Hippocampal formation (tissue), 2 donors: ENCODE measurements around the gene SKIC2.
"Not testable (repeated sequence)": the region's sequence is repeated elsewhere in the genome, so short reads cannot be mapped to it uniquely, and the experiment has no call there.

ENCODE experiments used
- DNase-seq, 2 donors: peaks; one replicate each; lab custom pipeline; 2025; lab: John Stamatoyannopoulos, UW

Gene SKIC2

DNA sequence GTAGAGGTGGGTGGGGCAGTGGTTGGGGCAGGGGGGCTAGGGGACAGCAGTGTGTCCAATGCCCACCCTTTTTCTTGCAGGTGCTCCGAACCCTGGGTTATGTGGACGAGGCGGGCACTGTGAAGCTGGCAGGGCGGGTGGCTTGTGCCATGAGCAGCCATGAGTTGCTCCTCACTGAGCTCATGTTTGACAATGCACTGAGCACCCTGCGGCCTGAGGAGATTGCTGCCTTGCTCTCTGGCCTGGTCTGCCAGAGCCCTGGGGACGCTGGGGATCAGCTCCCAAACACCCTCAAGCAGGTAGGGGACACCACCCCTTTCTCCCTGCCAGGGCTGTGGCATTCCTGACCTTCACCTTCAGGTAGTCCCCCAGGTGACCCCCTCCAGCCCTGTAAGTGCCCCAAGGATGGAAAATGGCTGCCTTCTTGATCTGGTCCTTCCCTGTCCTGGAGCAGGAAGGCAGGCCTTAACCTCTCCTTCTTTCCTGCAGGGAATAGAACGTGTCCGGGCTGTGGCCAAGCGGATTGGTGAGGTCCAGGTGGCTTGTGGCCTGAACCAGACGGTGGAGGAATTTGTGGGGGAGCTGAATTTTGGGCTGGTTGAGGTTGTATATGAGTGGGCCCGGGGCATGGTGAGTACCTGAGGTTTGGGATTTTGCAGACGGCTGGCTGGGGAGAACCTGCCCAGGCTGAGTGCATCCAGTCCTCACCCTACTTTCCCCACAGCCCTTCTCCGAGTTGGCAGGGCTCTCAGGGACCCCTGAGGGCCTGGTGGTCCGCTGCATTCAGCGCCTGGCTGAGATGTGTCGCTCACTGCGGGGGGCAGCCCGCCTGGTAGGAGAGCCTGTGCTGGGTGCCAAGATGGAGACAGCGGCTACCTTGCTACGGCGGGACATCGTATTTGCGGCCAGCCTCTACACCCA, 10.1 kb downstream of the SKIC2 start:
- no peak for DNase-seq

DNA sequence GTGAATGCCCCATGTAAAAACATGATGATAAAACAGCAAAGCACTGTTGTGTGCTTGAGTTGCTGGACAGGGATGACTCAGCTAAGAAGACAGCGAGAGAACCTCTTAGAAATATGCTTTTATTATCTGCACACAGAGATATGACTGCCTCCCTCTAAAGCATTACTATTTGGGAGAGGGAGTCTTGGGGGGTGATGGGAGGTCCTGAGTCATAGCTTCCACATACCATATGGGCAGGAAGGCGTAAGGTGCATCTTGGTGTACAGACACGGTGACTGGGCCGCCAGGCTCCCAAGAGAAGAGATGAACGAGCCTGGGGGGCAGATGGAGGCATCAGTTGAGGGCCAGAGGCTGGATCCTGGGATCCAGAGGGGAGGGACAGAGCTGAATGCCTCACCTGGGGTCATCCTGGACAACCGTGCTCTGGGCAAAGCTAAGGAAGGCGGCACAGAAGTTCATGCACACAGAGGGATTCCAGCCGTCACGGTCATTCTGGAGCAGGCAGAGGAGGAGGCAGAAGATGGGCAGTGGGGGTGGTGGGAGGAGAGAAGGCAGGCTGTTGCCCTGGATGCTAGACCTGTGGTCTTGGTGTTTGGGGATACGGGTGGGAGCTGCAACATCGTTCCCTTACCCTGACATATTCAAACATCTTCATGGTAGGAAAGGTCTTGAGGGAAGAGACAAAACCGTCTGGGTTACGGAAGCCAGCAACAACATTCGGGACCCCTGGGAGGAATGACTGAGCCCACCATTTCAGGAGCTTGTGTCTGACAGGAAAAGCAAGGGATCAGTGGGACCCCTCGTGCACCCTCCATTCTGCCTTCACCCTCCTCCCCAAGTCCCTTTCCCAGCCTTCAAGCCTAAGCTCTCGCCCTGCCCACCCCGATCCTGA, 11.0 kb downstream of the SKIC2 start:
- no peak for DNase-seq

DNA sequence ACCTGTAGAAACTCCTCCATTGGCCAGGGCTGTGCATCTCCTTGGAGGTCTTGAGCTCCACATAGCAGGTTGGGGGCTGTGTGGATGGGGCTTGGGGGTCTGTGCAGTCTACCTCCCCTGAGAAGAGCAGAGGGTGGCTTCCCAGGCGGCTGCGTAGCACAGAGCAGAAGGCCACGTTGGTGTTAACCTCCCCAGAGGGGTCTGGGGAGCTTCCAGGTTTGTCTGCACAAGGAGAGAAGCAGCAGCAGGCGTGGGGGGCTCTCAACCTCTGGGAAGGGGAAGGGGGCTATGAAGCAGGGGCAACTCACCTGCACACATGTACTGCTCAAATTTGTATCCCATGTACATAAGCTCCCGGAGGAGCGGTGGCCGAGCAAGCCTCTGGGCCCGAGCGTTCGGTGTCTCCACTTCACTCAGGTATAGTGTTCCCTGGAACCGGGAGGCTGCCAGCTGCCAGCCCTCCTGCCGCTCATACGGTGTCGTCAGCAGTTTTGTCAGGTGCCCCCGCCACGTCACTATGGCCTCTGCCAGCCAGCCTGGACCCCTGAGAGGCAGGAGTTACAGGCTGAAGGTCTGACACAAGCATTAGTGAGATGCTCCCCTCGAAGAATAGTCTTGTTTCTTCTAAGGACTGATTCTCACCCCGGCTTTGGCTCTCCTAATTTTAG, 11.8 kb downstream of the SKIC2 start:
- no peak for DNase-seq

DNA sequence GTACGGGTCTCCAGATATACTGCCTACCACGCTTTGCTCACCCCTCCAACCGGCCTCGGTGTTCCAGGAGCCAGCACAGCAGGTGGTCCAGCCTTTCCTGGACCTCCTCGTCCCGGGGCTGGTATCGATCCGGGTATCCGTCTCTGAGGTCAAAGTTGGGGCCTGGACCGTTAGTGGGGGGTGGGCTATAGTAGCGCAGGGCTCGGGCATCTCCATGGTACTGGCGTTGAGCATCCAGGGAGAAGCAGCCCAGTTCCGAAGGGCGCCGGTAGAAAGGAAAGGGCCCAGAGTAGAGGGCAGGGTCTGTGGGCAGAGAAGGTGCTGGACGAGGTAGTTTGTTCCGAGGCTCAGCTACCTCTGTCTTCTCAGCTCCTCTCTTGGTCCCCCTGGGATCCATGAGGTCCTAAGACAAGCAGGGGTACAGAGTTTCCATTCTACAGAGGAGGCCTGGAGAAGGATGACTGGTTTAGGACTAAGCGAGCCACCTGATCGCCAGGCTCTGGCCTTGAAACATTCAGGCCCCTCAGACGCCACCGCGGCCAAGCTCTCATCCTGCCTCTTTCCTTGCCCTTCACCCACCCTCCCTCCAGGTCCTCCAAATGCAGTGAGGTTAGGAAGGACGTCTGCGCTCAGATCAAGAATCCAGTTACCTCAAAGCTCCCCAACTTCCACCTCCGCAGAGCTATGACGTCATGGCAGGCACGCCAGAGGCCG, 12.5 kb downstream of the SKIC2 start:
- no peak for DNase-seq

DNA sequence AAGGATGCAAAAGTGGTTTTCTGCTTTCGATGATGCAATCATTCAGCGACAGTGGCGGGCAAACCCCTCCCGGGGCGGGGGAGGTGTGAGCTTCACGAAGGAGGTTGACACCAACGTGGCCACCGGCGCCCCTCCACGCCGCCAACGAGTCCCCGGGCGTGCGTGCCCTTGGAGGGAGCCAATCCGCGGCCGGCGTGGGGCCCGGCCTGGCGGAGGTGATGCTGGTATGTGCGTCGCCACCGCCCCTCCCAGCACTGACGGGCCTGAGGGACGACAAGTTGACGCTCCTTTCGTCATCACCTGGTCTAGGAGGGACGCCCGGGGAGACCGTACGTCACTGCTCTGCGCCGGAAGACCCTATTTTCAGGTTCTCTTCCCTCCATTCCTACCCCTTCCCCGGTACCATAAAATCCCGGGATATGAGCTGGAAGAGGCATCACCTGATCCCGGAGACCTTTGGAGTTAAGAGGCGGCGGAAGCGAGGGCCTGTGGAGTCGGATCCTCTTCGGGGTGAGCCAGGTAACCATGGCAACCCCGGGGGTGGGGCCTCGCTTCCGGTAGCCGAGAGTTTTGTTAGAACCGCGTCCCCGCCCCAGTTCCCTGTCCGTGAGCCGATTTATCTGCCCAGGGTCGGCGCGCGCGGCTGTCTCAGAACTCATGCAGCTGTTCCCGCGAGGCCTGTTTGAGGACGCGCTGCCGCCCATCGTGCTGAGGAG, 13.2 kb downstream of the SKIC2 start, which contains the start of gene DXO:
Gene DXO (minus strand): TSS at position 146 of the 716 bp plus-strand sequence. CDS start 463 bp downstream, outside the sequence.
- peak; percentile 89 to 96 for DNase-seq

DNA sequence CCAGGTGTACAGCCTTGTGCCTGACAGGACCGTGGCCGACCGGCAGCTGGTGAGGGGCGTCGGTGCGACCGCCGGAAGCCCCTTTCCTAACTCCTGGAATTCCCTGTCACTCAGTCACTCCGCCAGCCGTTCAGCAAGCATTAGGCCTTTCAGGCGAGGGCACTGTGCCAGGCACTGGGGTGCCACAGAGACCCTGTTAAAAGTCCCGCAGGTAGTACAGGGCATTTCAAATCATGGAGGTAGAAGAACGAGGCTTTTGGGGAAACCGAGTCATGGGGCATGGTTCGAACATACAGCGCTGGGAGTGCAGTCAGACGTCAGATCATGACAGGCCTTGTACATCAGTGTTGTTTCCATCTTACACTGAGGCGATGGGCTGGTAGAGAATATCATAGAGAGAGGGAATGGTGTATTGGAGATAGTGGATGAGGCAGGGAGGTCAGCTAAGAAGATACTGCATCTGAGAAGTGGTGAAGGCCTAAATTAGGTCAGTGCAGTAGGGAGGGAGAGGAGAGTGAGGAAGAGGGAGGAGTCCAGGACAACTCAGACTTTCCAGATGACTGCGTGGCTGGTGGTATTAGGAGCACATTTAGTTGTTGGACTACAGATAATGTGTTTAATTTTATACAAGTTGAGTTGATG, 13.9 kb downstream of the SKIC2 start:
- DNase-seq = no peak

DNA sequence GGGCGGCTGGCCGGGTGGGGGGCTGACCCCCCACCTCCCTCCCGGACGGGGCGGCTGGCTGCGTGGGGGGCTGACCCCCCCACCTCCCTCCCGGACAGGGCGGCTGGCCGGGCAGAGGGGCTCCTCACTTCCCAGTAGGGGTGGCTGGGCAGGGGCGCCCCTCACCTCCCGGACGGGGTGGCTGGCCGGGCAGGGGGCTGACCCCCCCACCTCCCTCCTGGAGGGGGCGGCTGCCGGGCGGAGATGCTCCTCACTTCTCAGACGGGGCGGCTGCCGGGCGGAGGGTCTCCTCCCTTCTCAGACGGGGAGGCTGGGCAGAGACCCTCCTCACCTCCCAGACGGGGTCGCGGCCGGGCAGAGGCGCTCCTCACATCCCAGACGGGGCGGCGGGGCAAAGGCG, 17.1 kb downstream of the SKIC2 start:
- not testable (repeated sequence) for DNase-seq

DNA sequence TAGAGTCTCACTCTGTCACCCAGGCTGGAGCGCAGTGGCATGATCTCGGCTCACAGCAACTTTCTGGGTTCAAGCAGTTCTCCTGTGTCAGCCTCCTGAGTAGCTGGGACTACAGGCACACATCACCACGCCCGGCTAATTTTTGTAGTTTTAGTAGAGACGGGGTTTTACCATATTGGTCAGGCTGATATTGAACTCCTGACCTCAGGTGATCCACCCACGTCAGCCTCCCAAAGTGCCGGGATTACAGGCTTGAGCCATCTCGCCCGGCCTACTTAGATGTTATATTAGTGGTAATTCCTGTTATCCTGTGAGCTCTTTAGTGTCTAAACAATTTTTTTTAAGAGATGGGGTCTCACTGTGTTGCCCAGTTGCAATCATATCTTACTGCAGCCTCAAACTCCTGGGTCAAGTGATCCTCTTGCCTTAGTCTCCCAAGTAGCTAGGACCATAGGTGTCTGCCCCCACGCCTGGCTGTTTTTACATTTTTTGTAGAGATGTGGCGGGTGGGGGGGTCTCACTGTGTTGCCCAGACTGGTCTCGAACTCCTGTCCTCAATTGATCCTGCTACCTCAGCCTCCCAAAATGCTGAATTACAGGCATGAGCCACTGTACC, 18.9 kb downstream of the SKIC2 start:
- DNase-seq = no peak

DNA sequence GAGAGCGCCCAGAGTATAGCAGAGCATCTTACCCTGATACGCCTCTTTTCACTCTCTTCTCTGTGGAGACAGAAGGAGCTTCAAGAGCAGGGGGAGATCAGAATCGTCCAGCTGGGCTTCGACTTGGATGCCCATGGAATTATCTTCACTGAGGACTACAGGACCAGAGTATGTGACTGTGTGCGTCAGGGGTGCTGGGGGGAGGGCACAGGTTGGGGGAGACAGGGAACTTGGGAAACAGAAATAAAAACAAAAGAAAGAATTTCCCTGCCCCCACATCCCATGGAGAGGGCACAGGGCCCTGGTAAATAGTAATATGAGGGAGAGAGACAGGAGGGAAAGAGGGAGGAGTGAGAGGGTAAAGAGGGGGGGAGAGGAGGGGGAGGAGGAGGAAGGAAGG, 19.9 kb downstream of the SKIC2 start:
- DNase-seq = no peak

DNA sequence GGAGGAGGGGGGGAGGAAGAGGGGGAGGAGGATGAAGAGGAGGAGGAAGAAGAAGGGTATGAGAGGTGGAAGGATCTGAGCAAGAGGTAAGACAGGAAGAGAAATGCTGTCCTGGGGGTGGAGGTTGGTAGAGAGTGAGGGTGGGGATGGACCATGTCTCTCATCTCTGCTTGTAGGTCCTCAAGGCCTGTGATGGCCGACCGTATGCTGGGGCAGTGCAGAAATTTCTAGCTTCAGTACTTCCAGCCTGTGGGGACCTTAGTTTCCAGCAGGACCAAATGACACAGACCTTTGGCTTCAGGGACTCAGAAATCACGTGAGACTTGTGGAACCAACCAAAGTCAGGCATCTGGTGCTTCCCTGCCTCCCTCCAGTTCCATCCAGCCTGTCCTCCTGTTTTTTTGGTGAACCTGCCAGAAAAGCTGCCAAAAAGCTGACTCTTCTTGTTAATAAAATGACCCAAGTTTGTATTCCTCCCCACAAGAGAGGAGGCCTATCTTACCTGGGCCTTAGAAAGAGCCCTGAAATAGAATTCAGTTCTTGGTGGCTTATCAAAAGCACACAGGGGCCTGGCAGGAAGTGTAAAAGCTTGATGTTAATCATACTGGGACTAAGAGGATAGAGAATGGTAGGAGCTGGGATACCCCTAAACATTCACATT, 20.4 kb downstream of the SKIC2 start:
- no peak for DNase-seq

DNA sequence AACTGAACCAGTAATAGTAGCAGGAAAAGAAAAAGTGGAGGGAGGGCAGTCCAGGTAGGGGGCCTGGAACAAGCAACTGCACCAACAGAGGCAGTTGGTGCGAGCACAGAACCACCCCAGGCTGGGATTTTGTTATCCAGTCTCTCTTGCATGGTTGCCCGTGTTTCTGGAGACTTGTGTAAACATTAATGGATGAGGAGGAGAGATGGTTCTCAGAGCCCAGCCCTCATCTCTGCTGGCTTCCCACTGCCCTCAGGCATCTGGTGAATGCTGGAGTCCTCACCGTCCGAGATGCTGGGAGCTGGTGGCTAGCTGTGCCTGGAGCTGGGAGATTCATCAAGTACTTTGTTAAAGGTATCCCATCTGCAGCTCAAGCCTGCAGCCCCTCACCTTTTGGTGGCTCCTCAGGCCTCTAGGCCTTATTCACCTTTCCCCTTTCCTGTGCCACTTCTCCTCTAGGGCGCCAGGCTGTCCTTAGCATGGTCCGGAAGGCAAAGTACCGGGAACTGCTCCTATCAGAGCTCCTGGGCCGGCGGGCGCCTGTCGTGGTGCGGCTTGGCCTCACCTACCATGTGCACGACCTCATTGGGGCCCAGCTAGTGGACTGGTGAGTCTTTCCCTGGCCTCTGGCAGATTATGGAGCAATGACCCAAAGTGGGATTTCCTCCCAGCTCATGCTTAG, 21.4 kb downstream of the SKIC2 start:
- not testable (repeated sequence) for DNase-seq

DNA sequence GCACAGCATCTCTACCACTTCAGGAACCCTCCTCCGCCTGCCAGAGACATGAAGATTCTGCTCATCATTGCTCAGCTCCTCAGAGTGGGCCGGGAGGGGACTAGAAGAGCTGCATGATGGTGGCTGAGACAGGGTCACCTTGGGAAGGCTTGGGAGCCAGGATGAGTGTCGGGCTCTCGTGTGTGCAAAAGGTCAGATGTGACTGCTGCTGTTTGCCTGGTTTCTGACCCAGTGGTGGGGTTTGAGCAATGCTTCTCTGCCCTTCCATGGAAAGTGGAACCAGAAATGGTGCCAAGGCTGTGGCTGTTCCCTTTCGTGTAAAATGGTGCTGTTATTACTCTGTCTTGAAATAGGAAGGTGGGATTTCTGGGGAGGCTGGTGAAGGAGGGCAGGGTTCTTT, 22.0 kb downstream of the SKIC2 start:
- not testable (repeated sequence) for DNase-seq

DNA sequence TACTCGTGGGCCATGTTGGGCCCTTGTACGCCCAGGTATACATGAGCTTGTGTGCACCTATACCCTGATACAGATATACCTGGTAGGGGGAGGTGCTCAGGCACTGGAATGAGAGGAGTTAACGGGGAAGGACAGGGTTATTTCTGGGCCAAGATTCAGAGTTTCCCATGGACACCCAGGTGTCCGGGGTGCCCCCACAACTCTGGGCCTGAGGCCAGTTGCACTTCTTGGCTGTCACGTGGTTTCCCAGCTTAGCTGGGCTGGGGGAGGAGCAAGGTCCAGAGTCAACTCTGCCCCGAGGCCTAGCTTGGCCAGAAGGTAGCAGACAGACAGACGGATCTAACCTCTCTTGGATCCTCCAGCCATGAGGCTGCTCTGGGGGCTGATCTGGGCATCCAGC, 22.8 kb downstream of the SKIC2 start, which contains the start of gene C4A:
Gene C4A (plus strand): TSS at position 314 of the 400 bp plus-strand sequence. CDS start 51 bp downstream, at position 365.
- not testable (repeated sequence) for DNase-seq

DNA sequence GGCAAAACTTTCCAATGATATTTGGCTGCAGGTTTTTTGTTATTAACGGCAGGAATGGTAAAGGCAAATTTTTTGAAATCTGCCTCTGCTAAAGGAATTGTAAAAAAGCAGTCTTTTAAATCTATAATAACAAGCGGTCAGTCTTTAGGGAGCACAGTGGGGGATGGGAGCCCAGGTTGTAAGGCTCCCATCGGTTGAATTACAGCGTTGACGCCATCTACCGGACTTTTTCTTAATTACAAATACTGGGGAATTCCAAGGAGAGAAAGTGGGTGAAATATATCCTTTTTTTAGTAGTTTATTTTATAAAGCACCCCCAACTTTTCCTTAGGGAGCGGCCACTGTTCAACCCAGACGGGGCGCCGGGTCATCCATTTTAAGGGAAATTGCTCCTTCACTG, 30.4 kb downstream of the SKIC2 start:
- DNase-seq = not testable (repeated sequence)

DNA sequence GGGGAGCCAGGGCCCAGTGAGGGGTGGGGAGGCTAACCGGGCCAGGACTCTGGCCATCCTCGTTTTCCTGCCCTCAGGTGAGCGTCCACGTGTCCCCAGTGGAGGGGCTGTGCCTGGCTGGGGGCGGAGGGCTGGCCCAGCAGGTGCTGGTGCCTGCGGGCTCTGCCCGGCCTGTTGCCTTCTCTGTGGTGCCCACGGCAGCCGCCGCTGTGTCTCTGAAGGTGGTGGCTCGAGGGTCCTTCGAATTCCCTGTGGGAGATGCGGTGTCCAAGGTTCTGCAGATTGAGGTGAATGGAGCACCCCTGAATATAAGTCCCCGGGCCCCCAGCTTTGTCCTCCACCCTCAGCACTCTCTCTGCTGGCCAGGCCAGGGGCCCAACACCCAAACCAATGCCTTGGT, 35.4 kb downstream of the SKIC2 start:
- not testable (repeated sequence) for DNase-seq

DNA sequence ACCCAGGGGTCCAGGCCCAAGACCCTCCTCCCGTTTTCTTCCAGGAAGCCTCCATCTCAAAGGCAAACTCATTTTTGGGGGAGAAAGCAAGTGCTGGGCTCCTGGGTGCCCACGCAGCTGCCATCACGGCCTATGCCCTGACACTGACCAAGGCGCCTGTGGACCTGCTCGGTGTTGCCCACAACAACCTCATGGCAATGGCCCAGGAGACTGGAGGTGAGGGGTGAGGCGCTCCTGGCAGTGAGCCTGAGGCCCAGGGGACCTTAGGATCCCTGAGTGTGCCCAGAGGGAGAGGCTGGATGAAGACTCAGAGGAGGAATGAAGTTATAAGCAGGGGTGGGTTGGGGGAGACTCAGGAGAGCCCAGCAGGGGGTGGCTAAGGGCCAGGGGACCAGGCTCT, 37.4 kb downstream of the SKIC2 start:
- not testable (repeated sequence) for DNase-seq

DNA sequence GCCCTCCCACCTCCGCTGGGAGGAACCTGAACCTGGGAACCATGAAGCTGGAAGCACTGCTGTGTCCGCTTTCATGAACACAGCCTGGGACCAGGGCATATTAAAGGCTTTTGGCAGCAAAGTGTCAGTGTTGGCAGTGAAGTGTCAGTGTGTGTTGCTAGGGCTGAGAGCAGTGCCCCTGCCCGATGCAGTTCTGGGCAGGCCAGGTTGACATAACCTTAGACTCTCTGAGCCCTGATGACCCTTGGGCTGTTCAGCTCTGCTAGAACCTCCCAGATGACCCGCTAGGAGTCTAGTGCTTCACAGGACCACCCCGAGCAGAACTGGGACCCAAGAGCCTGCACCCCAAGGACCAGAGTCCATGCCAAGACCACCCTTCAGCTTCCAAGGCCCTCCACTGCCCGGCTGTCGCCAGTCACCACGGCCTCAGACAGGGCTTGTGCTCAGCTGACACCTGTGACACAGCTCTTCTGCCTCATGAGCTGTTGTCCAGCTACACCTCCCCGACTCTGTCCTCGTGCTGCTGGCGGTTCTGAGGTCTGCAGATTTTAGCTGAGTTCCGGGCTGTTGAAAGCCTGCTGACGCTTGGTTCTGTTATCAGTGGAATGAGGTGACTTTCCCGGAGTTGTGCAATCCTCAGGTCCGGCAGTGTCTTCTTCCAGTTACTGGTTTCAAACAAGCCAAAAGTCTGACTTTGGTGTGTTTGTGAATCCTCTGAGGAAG, 43.7 kb downstream of the SKIC2 start:
- not testable (repeated sequence) for DNase-seq

DNA sequence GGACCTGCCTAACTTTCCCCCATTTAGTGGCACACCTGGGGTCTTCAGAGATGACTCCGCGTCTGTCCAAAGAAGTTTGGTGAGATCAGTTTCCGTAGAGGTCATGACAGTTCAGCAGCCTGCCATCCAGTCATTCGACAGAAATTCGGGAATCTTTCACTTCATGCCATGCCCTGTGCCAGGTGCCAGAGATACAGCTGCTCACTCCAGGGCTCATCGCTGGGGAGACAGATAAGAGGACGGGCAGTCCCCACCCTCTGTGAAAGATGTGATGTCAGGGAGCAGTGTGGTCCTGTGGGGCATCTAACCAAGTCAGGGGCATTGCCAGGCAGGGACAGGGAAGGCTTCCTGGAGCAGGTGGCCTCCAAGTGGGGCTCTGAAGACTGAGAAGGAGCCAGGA, 44.3 kb downstream of the SKIC2 start:
- DNase-seq = not testable (repeated sequence)
